ENCODE measurements around the gene GLRA3. TPM values are rescaled to one million over a fixed set of nuclear protein-coding genes. Genes with fewer than 3 reads are reported as not detected.
"Not testable (repeated sequence)": the region's sequence is repeated elsewhere in the genome, so short reads cannot be mapped to it uniquely, and the experiment has no call there.

GLRA3 gene
- total RNA-seq, result not detected in 2 replicates

- DNase-seq (ENCODE audit: low read depth in 2 of 2), result peak in 1 of 2 donors; percentile 1
Measured at GRCh38 chr4:174828845-174829701, at the start of gene GLRA3. GLRA3 (minus strand) TSS chr4:174829247; CDS start chr4:174828811, 436 bp downstream.

GRCh38 chr4:174874898-174875297 is 45.9 kb upstream of the GLRA3 start:
- no peak for DNase-seq (ENCODE audit: low read depth in 2 of 2)

- no peak for DNase-seq (ENCODE audit: low read depth in 2 of 2)
Measured at GRCh38 chr4:174873931-174874330, 44.9 kb upstream of the GLRA3 start.

- DNase-seq (ENCODE audit: low read depth in 2 of 2), result not testable (repeated sequence)
Measured at GRCh38 chr4:174873146-174873545, 44.1 kb upstream of the GLRA3 start.

- DNase-seq (ENCODE audit: low read depth in 2 of 2), result no peak
Measured at GRCh38 chr4:174871407-174871806, 42.4 kb upstream of the GLRA3 start.

GRCh38 chr4:174870311-174870710 is 41.3 kb upstream of the GLRA3 start:
- no peak for DNase-seq (ENCODE audit: low read depth in 2 of 2)

- no peak for DNase-seq (ENCODE audit: low read depth in 2 of 2)
Measured at GRCh38 chr4:174869339-174869738, 40.3 kb upstream of the GLRA3 start.

GRCh38 chr4:174867903-174868302 is 38.9 kb upstream of the GLRA3 start:
- DNase-seq (ENCODE audit: low read depth in 2 of 2), result no peak

GRCh38 chr4:174865418-174865985 is 36.5 kb upstream of the GLRA3 start:
- no peak for DNase-seq (ENCODE audit: low read depth in 2 of 2)

- DNase-seq (ENCODE audit: low read depth in 2 of 2), result no peak
Measured at GRCh38 chr4:174864031-174864430, 35.0 kb upstream of the GLRA3 start.

- no peak for DNase-seq (ENCODE audit: low read depth in 2 of 2)
Measured at GRCh38 chr4:174860588-174860987, 31.5 kb upstream of the GLRA3 start.

- DNase-seq (ENCODE audit: low read depth in 2 of 2), result no peak
Measured at GRCh38 chr4:174859904-174860303, 30.9 kb upstream of the GLRA3 start.

- DNase-seq (ENCODE audit: low read depth in 2 of 2), result no peak
Measured at GRCh38 chr4:174856926-174857800, 28.1 kb upstream of the GLRA3 start.

- no peak for DNase-seq (ENCODE audit: low read depth in 2 of 2)
Measured at GRCh38 chr4:174855050-174855449, 26.0 kb upstream of the GLRA3 start.

GRCh38 chr4:174853629-174854028 is 24.6 kb upstream of the GLRA3 start:
- no peak for DNase-seq (ENCODE audit: low read depth in 2 of 2)

GRCh38 chr4:174848596-174848995 is 19.5 kb upstream of the GLRA3 start:
- DNase-seq (ENCODE audit: low read depth in 2 of 2), result no peak

GRCh38 chr4:174847801-174848427 is 18.9 kb upstream of the GLRA3 start:
- no peak for DNase-seq (ENCODE audit: low read depth in 2 of 2)

GRCh38 chr4:174835536-174835935 is 6.5 kb upstream of the GLRA3 start:
- no peak for DNase-seq (ENCODE audit: low read depth in 2 of 2)

- no peak for DNase-seq (ENCODE audit: low read depth in 2 of 2)
Measured at GRCh38 chr4:174834477-174834876, 5.4 kb upstream of the GLRA3 start.

- no peak for DNase-seq (ENCODE audit: low read depth in 2 of 2)
Measured at GRCh38 chr4:174826660-174827059, 2.4 kb downstream of the GLRA3 start.

- DNase-seq (ENCODE audit: low read depth in 2 of 2), result no peak
Measured at GRCh38 chr4:174815282-174815681, 13.8 kb downstream of the GLRA3 start.

GRCh38 chr4:174813292-174813691 is 15.8 kb downstream of the GLRA3 start:
- no peak for DNase-seq (ENCODE audit: low read depth in 2 of 2)

Measured in lung microvascular endothelial cell (primary cell).